Anterior cingulate cortex (tissue), 58 donors: ENCODE data around the gene AIFM2.

Experiments used
- DNase-seq, 58 donors: peaks; one replicate each; lab custom pipeline; 2025; lab: John Stamatoyannopoulos, UW

AIFM2 gene

GRCh38 chr10:70064486-70064885 is 68.1 kb downstream of the AIFM2 start:
- no peak for DNase-seq

GRCh38 chr10:70063418-70064098 is 69.1 kb downstream of the AIFM2 start:
- no peak for DNase-seq
